Fibroblast of skin of left biceps (primary cell): ENCODE measurements around the gene KHNYN.

Experiments used
- DNase-seq, 2 experiments: peaks; one replicate each; pipeline ENCODE4 v3.0.0-alpha.2; 2013; ENCODE audit warnings: low read depth in 2 of 2

The KHNYN gene

GRCh38 chr14:24422694-24423601 lies 6.8 kb upstream of the KHNYN start:
- no peak for DNase-seq

GRCh38 chr14:24425704-24426103 lies 4.0 kb upstream of the KHNYN start:
- peak; percentile 53 to 54 for DNase-seq

- DNase-seq, result no peak
Observed at GRCh38 chr14:24426150-24426911, 3.4 kb upstream of the KHNYN start.

GRCh38 chr14:24426912-24427536 lies 2.7 kb upstream of the KHNYN start:
- no peak for DNase-seq

- no peak for DNase-seq
Observed at GRCh38 chr14:24427537-24428508, 1.9 kb upstream of the KHNYN start.

- no peak for DNase-seq
Observed at GRCh38 chr14:24428628-24429394, 943 bp upstream of the KHNYN start.

- peak; percentile 45 to 49 for DNase-seq
Observed at GRCh38 chr14:24430143-24430681, 458 bp downstream of the KHNYN start.

- DNase-seq, result no peak
Observed at GRCh38 chr14:24430682-24431568, 1.2 kb downstream of the KHNYN start.

- peak; percentile 70 to 71 for DNase-seq
Observed at GRCh38 chr14:24431569-24432258, 2.0 kb downstream of the KHNYN start.

- DNase-seq, result no peak
Observed at GRCh38 chr14:24432259-24433131, 2.7 kb downstream of the KHNYN start.

GRCh38 chr14:24434036-24434435 lies 4.3 kb downstream of the KHNYN start:
- DNase-seq, result no peak

- DNase-seq, result no peak
Observed at GRCh38 chr14:24434676-24435075, 4.9 kb downstream of the KHNYN start.

- DNase-seq, result no peak
Observed at GRCh38 chr14:24435192-24435810, 5.5 kb downstream of the KHNYN start.

- no peak for DNase-seq
Observed at GRCh38 chr14:24435998-24436354, 6.2 kb downstream of the KHNYN start.

GRCh38 chr14:24436355-24437019 lies 6.7 kb downstream of the KHNYN start:
- no peak for DNase-seq

GRCh38 chr14:24437020-24437735 lies 7.4 kb downstream of the KHNYN start:
- no peak for DNase-seq
